Mesendoderm (in vitro differentiated cells): ENCODE measurements around the gene RAX.

Experiments used
- DNase-seq: peaks from one replicate; pipeline ENCODE4 v3.0.0; 2013
- H2AK5ac ChIP-seq: 2 replicates; pipeline ENCODE4 v1.6.1; 2013; ENCODE audit warnings: low read length, inconsistent platforms
- H2BK120ac ChIP-seq: 2 replicates; pipeline ENCODE4 v1.6.1; 2013; ENCODE audit warnings: low read depth, mild to moderate bottlenecking, low read length, moderate library complexity, mixed read lengths
- H2BK15ac ChIP-seq: replicated peaks from 2 replicates; pipeline ENCODE4 v1.6.1; 2013; ENCODE audit warnings: low read depth, mild to moderate bottlenecking, moderate library complexity
- H2BK5ac ChIP-seq: 2 replicates; pipeline ENCODE4 v1.6.1; 2013; ENCODE audit warnings: low read length, inconsistent platforms
- H3K18ac ChIP-seq: 2 replicates; pipeline ENCODE4 v1.6.1; 2013; ENCODE audit warnings: mild to moderate bottlenecking, low read length, mixed read lengths
- H3K23ac ChIP-seq: one replicate; pipeline ENCODE4 v1.6.1; 2013; ENCODE audit warnings: low read length
- H3K27ac ChIP-seq: 2 replicates; pipeline ENCODE4 v1.5.1; 2013; ENCODE audit warnings: low read depth, mild to moderate bottlenecking, inconsistent platforms, low read length, moderate library complexity
- H3K27me3 ChIP-seq: 2 replicates; pipeline ENCODE4 v1.6.1; 2013; ENCODE audit warnings: low read length, control low read depth, mild to moderate bottlenecking, inconsistent platforms; ENCODE audit not compliant: insufficient read depth, poor library complexity
- H3K36me3 ChIP-seq: 2 replicates; pipeline ENCODE4 v1.6.1; 2013; ENCODE audit warnings: low read length, inconsistent platforms; ENCODE audit not compliant: control insufficient read depth, insufficient read depth
- H3K4ac ChIP-seq: one replicate; pipeline ENCODE4 v1.6.1; 2013; ENCODE audit warnings: low read depth, mild to moderate bottlenecking, low read length, moderate library complexity
- H3K4me1 ChIP-seq: 2 replicates; pipeline ENCODE4 v1.6.1; 2013; ENCODE audit warnings: low read depth, low read length, inconsistent platforms; ENCODE audit not compliant: control insufficient read depth
- H3K4me2 ChIP-seq: 2 replicates; pipeline ENCODE4 v1.6.1; 2013; ENCODE audit warnings: low read length
- H3K4me3 ChIP-seq: 2 replicates; pipeline ENCODE4 v1.5.1; 2013; ENCODE audit warnings: mild to moderate bottlenecking, low read length
- H3K56ac ChIP-seq: one replicate; pipeline ENCODE4 v1.6.1; 2013; ENCODE audit warnings: low read length
- H3K79me1 ChIP-seq: 2 replicates; pipeline ENCODE4 v1.6.1; 2013; ENCODE audit warnings: low read length, inconsistent platforms
- H3K79me2 ChIP-seq: 2 replicates; pipeline ENCODE4 v1.6.1; 2013; ENCODE audit warnings: mild to moderate bottlenecking, low read length; ENCODE audit not compliant: control insufficient read depth, insufficient read depth
- H3K9ac ChIP-seq: 2 replicates; pipeline ENCODE4 v1.6.1; 2013; ENCODE audit warnings: low read length, inconsistent platforms
- H4K5ac ChIP-seq: one replicate; pipeline ENCODE4 v1.6.1; 2013; ENCODE audit warnings: low read length
- H4K8ac ChIP-seq: one replicate; pipeline ENCODE4 v1.6.1; 2013; ENCODE audit warnings: low read depth, mild to moderate bottlenecking, control low read depth, low read length, moderate library complexity
- WGBS: extraction: QIAGEN DNeasy Blood & Tissue Kit; methylation state at CpG from one replicate; pipeline ENCODE4 v1.1.7; 2013; ENCODE audit warnings: low lambda C conversion rate, missing lambda C conversion rate; ENCODE audit not compliant: insufficient coverage; ENCODE audit errors: extremely low coverage; 5-methylcytosine and 5-hydroxymethylcytosine counted together

RAX gene

DNA sequence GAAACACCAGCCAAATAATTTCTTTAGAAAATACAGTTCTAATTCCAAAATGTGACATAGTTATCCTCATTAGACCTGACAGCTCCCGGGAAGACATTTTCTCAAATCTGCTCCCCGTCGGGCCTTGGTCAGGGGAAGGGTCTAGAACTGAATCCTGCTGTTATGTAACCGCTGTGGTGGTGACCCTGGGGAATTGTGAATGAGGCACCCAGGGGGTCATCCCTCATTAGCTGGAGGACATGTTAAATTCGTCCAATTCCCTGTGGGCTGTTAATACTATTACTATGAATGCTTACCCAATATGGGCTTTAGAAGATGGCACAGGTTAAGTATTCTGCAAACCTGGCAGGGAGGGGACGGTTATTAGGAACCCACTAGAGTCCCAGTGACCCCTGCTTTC lies 33.4 kb upstream of the RAX start:
- H3K56ac ChIP-seq: no peak overlapping the region
- no peak overlapping the region for H2BK15ac ChIP-seq
- H3K36me3 ChIP-seq: no peaks in the 10 kb centered on the region
- H3K9ac ChIP-seq: no peak overlapping the region
- H3K4ac ChIP-seq: no peak overlapping the region
- no peak overlapping the region for H2AK5ac ChIP-seq
- H4K5ac ChIP-seq: no peak overlapping the region
- H3K79me1 ChIP-seq: no peaks in the 10 kb centered on the region
- no peak overlapping the region for H3K4me2 ChIP-seq
- no peaks in the 10 kb centered on the region for H3K79me2 ChIP-seq
- H4K8ac ChIP-seq: no peak overlapping the region
- no peak overlapping the region for H2BK5ac ChIP-seq
- no CpG with 5 or more reads among the region's 6 CpGs for WGBS
- DNase-seq: no peak
- no peak overlapping the region for H3K27ac ChIP-seq
- no peak overlapping the region for H3K23ac ChIP-seq
- no peak overlapping the region for H3K18ac ChIP-seq
- H2BK120ac ChIP-seq: no peak overlapping the region
- H3K4me3 ChIP-seq: no peak overlapping the region
- H3K27me3 ChIP-seq: no peaks in the 10 kb centered on the region
- H3K4me1 ChIP-seq: no peaks in the 10 kb centered on the region

DNA sequence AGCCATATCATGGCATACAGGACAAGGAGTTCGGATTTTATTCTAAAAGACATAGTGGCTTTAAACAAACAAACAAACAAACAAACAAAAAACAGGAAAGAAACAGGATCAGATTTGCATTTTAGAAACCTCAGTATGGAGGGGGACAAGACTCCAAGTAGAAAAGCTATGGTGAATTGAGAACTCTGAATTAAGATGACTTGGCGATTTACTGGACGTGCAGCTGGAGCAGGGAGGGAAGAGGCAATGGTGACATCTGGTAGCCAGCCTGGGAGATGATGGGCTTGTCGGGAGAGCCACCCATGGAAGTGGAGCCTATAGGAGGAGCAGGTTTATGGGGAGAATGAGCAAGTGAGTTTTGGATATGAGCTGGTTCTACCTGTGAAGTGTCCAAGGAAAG lies 32.0 kb upstream of the RAX start:
- Histone ChIP-seq H3K79me2 (no peaks in the 10 kb centered on the region), H3K27me3 (no peaks in the 10 kb centered on the region)

DNA sequence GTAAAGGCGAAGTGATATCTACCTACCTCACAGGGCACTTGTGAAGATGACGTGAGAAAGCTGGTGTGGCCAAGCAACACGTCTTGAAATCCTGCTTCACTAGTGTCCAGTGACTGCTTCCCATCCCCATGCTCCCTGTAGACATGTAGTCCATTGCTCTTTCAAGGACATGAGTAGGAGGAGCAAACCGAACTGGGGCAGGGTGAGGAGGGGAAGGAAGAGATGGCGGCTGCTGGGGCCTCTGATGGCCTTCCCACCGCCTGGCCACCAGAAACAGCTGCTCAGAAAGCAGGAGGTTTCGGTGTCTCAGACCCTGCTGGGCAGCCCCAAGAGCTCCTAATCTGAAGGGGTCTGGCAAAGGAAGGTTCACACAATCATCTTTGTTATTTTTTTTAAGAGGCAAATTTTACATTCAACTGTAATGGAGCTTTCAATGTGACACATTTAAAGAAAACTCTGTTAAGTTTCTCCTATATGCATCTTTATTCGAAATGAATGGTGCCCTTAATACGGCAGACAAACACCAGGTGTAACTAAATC lies 30.5 kb upstream of the RAX start:
- no peaks in the 10 kb centered on the region for H3K79me2 ChIP-seq
- H3K27me3 ChIP-seq: no peaks in the 10 kb centered on the region
- H3K4me2 ChIP-seq: no peak overlapping the region
- DNase-seq: no peak
- H2BK15ac ChIP-seq: no peak overlapping the region
- H4K5ac ChIP-seq: no peak overlapping the region
- H3K4me1 ChIP-seq: no peaks in the 10 kb centered on the region
- H3K27ac ChIP-seq: no peak overlapping the region
- no peak overlapping the region for H3K23ac ChIP-seq
- H3K56ac ChIP-seq: no peak overlapping the region
- no peaks in the 10 kb centered on the region for H3K79me1 ChIP-seq
- no peak overlapping the region for H2AK5ac ChIP-seq
- H3K9ac ChIP-seq: no peak overlapping the region
- no peaks in the 10 kb centered on the region for H3K36me3 ChIP-seq
- no peak overlapping the region for H3K18ac ChIP-seq
- H2BK120ac ChIP-seq: no peak overlapping the region
- H3K4ac ChIP-seq: no peak overlapping the region
- H2BK5ac ChIP-seq: no peak overlapping the region
- WGBS: no CpG with 5 or more reads among the region's 9 CpGs
- no peak overlapping the region for H3K4me3 ChIP-seq
- H4K8ac ChIP-seq: no peak overlapping the region

More for the DNA sequence above, 32.0 kb upstream of the RAX start:
- Histone ChIP-seq H3K18ac (no peak overlapping the region), H3K36me3 (no peaks in the 10 kb centered on the region), H4K5ac (no peak overlapping the region), H3K27ac (no peak overlapping the region), H3K4me3 (no peak overlapping the region), H3K4me1 (no peaks in the 10 kb centered on the region), H3K56ac (no peak overlapping the region), H3K4me2 (no peak overlapping the region), H2AK5ac (no peak overlapping the region), H4K8ac (no peak overlapping the region), H3K79me1 (no peaks in the 10 kb centered on the region), H3K9ac (no peak overlapping the region), H3K23ac (peak overlapping the region; percentile 74), H2BK15ac (no peak overlapping the region), H2BK120ac (no peak overlapping the region), H2BK5ac (no peak overlapping the region), H3K4ac (no peak overlapping the region)
- WGBS: no CpG with 5 or more reads among the region's 4 CpGs
- no peak for DNase-seq

DNA sequence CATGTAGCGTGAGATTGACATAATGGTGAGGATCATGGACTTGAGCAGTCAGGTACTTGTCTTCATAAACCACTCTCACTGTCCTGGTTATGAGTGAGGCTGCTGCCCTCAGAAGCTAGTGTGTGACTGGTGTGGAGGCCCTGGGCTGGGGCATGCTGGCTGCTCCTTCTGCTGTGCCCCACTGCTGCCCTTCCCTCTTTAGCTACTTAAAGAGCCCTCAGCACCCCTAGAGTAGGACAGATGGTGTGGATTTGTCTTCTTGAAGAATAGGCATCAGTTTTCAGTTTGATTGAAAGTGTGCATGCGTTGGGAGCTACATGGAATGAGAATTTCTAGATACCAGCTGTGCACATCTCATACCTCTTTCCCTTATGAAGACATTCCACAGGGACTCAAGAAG lies 29.8 kb upstream of the RAX start:
- Histone ChIP-seq H3K18ac (no peak overlapping the region), H2BK120ac (no peak overlapping the region), H2BK5ac (no peak overlapping the region), H3K79me1 (no peaks in the 10 kb centered on the region), H2BK15ac (no peak overlapping the region), H3K27ac (no peak overlapping the region), H3K27me3 (no peaks in the 10 kb centered on the region), H3K79me2 (no peaks in the 10 kb centered on the region), H3K4me3 (no peak overlapping the region), H3K56ac (no peak overlapping the region), H4K5ac (no peak overlapping the region), H3K4ac (no peak overlapping the region), H4K8ac (no peak overlapping the region), H3K4me2 (no peak overlapping the region), H3K23ac (no peak overlapping the region), H2AK5ac (no peak overlapping the region), H3K36me3 (no peaks in the 10 kb centered on the region), H3K4me1 (no peaks in the 10 kb centered on the region), H3K9ac (no peak overlapping the region)
- no peak for DNase-seq
- no CpG with 5 or more reads among the region's 2 CpGs for WGBS

DNA sequence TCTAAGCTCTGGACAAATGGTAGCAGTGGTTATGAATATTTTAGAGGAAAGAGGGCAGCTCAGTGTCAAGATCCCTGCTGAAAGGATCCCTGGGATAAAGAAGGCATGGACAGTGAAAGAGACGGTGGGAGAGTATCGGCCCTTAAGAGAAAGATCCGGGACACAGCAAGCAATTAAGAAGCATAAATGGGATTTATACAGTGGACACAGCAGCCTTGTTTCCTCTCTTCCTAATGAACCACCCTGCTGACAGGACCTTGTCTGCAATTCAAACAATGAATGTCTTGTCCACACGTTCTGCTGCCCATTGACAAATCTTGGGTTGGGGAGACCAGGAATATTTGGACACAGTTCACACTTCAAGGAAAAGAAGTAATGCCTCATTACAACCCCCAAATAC lies 28.7 kb upstream of the RAX start:
- Histone ChIP-seq H3K23ac (no peak overlapping the region), H3K18ac (no peak overlapping the region), H3K4me2 (no peak overlapping the region), H4K5ac (no peak overlapping the region), H4K8ac (no peak overlapping the region), H2BK15ac (no peak overlapping the region), H2BK120ac (no peak overlapping the region), H2BK5ac (no peak overlapping the region), H3K79me1 (no peaks in the 10 kb centered on the region), H3K36me3 (no peaks in the 10 kb centered on the region), H3K9ac (no peak overlapping the region), H3K79me2 (no peaks in the 10 kb centered on the region), H3K4me1 (no peaks in the 10 kb centered on the region), H3K56ac (no peak overlapping the region), H3K4ac (no peak overlapping the region), H3K27me3 (no peaks in the 10 kb centered on the region), H3K27ac (no peak overlapping the region), H2AK5ac (no peak overlapping the region), H3K4me3 (no peak overlapping the region)
- no CpG with 5 or more reads among the region's 4 CpGs for WGBS
- no peak for DNase-seq

DNA sequence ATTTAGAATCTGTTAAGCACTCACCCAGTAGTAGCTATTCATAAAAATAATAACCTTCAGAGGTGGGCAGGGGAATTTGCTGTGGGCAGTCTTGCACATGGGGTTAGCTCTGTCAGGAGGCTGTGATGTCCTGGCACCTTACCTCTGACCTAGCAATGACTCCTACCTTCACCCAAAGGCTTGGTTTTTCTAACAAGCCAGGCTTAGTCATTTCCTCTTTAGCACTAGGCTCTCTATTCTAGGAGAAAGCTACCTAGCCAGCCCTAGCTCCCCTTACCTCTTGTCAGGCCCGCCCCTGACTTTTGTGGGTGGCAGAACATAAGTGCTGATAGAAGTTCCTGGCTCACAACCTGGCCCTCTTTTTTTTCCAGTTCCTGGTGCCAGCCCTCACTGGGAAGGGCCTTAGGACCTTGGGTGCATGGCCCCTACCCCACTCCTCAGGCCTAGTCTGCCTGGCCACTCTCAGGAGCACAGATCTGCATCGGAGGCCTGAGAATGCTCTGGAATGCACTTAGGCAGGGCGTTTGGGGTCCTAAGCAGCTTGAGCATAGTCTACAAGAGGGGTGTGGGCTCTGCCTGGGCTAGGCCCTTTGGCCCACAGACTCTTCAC lies 27.5 kb upstream of the RAX start:
- H3K4me3 ChIP-seq: no peak overlapping the region
- H3K79me2 ChIP-seq: no peaks in the 10 kb centered on the region
- no CpG with 5 or more reads among the region's 3 CpGs for WGBS
- H4K8ac ChIP-seq: no peak overlapping the region
- no peak overlapping the region for H3K23ac ChIP-seq
- no peak for DNase-seq
- no peak overlapping the region for H2BK5ac ChIP-seq
- H3K27me3 ChIP-seq: no peaks in the 10 kb centered on the region
- no peak overlapping the region for H2AK5ac ChIP-seq
- no peak overlapping the region for H2BK120ac ChIP-seq
- no peaks in the 10 kb centered on the region for H3K36me3 ChIP-seq
- H4K5ac ChIP-seq: no peak overlapping the region
- no peaks in the 10 kb centered on the region for H3K79me1 ChIP-seq
- H3K4me2 ChIP-seq: no peak overlapping the region
- H3K27ac ChIP-seq: no peak overlapping the region
- H2BK15ac ChIP-seq: no peak overlapping the region
- no peak overlapping the region for H3K4ac ChIP-seq
- no peak overlapping the region for H3K56ac ChIP-seq
- no peak overlapping the region for H3K9ac ChIP-seq
- no peaks in the 10 kb centered on the region for H3K4me1 ChIP-seq
- no peak overlapping the region for H3K18ac ChIP-seq
